Trophoblast cell (in vitro differentiated cells and primary cell): ENCODE measurements around the gene MCM3AP.

Source experiments
- DNase-seq, 2 donors: peaks; one replicate each; pipeline ENCODE4 v3.0.0-alpha.2; 2016
- H2AFZ ChIP-seq: 2 replicates; pipeline ENCODE4 v1.6.1; 2013; ENCODE audit warnings: low read length, moderate library complexity, mild to moderate bottlenecking; ENCODE audit not compliant: insufficient read depth, poor library complexity
- H2AK5ac ChIP-seq: 2 replicates; pipeline ENCODE4 v1.6.1; 2013; ENCODE audit warnings: mild to moderate bottlenecking, low read length
- H2BK120ac ChIP-seq: 2 replicates; pipeline ENCODE4 v1.6.1; 2013; ENCODE audit warnings: low read length, mild to moderate bottlenecking, moderate library complexity; ENCODE audit not compliant: insufficient read depth, poor library complexity
- H2BK12ac ChIP-seq: 2 replicates; pipeline ENCODE4 v1.6.1; 2013; ENCODE audit warnings: mild to moderate bottlenecking, low read length, moderate library complexity
- H2BK5ac ChIP-seq: 2 replicates; pipeline ENCODE4 v1.6.1; 2013; ENCODE audit warnings: low read length, low read depth, moderate library complexity, mild to moderate bottlenecking; ENCODE audit not compliant: poor library complexity
- H3K14ac ChIP-seq: 2 replicates; pipeline ENCODE4 v1.6.1; 2013; ENCODE audit warnings: mild to moderate bottlenecking, low read length
- H3K18ac ChIP-seq: 2 replicates; pipeline ENCODE4 v1.6.1; 2013; ENCODE audit warnings: mild to moderate bottlenecking, low read length
- H3K23ac ChIP-seq: 2 replicates; pipeline ENCODE4 v1.6.1; 2013; ENCODE audit warnings: low read length
- H3K27ac ChIP-seq: 2 replicates; pipeline ENCODE4 v1.5.1; 2013; ENCODE audit warnings: low read depth, mild to moderate bottlenecking, inconsistent platforms, low read length, moderate library complexity
- H3K27me3 ChIP-seq: 2 replicates; pipeline ENCODE4 v1.6.1; 2013; ENCODE audit warnings: inconsistent platforms, mild to moderate bottlenecking, low read length, moderate library complexity; ENCODE audit not compliant: insufficient read depth
- H3K36me3 ChIP-seq, 2 experiments: 1 replicate in 1 of 2; 2 replicates in 1 of 2; pipeline ENCODE4 v1.6.1; 2013; ENCODE audit warnings: low read length in 2 of 2, mild to moderate bottlenecking in 2 of 2, moderate library complexity in 1 of 2; ENCODE audit not compliant: insufficient read depth in 2 of 2, control insufficient read depth in 1 of 2
- H3K4ac ChIP-seq: 2 replicates; pipeline ENCODE4 v1.6.1; 2013; ENCODE audit warnings: low read depth, mild to moderate bottlenecking, low read length, moderate library complexity
- H3K4me1 ChIP-seq, 2 experiments: 1 replicate in 1 of 2; 2 replicates in 1 of 2; pipeline ENCODE4 v1.6.1; 2013; ENCODE audit warnings: low read length in 2 of 2, mild to moderate bottlenecking in 2 of 2, moderate library complexity in 1 of 2; ENCODE audit not compliant: insufficient read depth in 2 of 2, control insufficient read depth in 1 of 2
- H3K4me2 ChIP-seq: 2 replicates; pipeline ENCODE4 v1.6.1; 2013; ENCODE audit warnings: inconsistent platforms, mild to moderate bottlenecking, low read length, moderate library complexity
- H3K4me3 ChIP-seq: 2 replicates; pipeline ENCODE4 v1.5.1; 2013; ENCODE audit warnings: mild to moderate bottlenecking, low read depth, low read length, inconsistent platforms
- H3K79me1 ChIP-seq: one replicate; pipeline ENCODE4 v1.6.1; 2013; ENCODE audit warnings: low read length
- H3K79me2 ChIP-seq: 2 replicates; pipeline ENCODE4 v1.6.1; 2013; ENCODE audit warnings: low read length, mild to moderate bottlenecking; ENCODE audit not compliant: control insufficient read depth, insufficient read depth, poor library complexity
- H3K9ac ChIP-seq: 2 replicates; pipeline ENCODE4 v1.6.1; 2013; ENCODE audit warnings: mild to moderate bottlenecking, low read length
- H3K9me3 ChIP-seq: 2 replicates; pipeline ENCODE4 v1.6.1; 2013; ENCODE audit warnings: low read depth, mild to moderate bottlenecking, control low read depth, inconsistent platforms, low read length; ENCODE audit not compliant: insufficient read depth
- H4K12ac ChIP-seq: 2 replicates; pipeline ENCODE4 v1.6.1; 2013; ENCODE audit warnings: low read depth, mild to moderate bottlenecking, low read length, moderate library complexity
- H4K8ac ChIP-seq: 2 replicates; pipeline ENCODE4 v1.6.1; 2013; ENCODE audit warnings: low read depth, mild to moderate bottlenecking, low read length, moderate library complexity
- H4K91ac ChIP-seq: one replicate; pipeline ENCODE4 v1.6.1; 2013; ENCODE audit warnings: low read depth, mild to moderate bottlenecking, low read length, moderate library complexity
- WGBS: extraction: QIAGEN DNeasy Blood & Tissue Kit; methylation state at CpG from one replicate; pipeline ENCODE4 v1.1.7; 2013; ENCODE audit warnings: missing lambda C conversion rate; ENCODE audit not compliant: insufficient read length, insufficient coverage; ENCODE audit errors: extremely low coverage; 5-methylcytosine and 5-hydroxymethylcytosine counted together

Gene MCM3AP

DNA sequence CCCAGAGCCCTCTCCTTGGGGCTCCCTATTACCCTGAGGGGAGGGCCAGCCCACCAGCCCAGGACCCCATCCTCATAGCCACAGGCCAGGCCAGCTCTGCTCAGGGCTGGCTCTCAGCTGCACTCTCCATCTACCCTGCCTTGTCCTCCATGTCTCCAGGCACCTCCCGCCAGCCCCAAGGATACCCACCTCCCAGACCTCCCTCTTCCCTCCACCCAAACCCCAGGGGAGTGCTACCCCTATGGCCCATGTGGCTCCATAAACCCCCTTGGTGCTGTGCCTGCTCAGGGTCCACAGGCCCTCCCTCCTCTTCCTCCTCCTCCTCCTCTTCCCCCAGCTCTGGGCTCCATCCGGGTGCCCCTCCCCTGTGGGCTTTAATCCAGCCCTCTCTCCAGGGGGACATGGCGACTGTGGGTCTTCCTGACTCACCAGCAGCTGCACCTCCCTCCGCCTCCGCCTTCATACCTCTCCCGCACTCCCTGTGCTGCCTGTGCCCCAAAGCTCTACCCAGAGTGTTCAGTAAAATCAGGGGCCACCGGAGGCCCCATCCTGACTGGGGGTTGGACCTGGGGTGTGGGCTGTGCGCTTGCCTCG is 9.9 kb upstream of the MCM3AP start:
- no peak overlapping the region for H2BK120ac ChIP-seq
- H3K36me3 ChIP-seq = peaks cover 17 to 19% of the 10 kb centered on the region in 2 experiments

DNA sequence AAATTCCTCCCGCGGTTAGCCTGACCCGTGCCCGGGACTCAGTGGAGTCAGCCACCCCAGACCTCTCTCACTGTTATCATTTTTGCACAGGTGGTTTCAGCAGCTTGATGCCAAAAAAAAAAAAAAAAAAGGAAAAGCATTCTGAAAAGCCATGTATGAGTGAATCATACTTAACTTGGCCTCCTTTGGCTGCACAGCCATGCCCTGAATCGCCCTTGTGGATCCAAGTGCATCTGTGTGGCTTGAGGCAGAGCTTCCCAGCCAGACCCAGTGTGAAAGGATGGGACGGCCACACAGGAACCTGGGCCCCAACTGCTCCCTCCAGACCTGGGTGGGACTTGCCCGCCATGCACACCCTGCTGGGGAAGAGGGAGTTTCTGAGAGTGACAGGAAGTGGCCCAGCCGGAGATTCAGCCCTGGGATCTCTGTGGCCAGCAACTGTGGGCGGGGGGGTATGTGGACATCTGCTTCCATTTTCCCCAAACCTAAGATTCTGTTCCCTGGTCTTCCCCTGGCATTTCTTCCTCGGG is 9.3 kb upstream of the MCM3AP start:
- H4K8ac ChIP-seq = peak overlapping the region; percentile 70
- H2AFZ ChIP-seq = peak overlapping the region; percentile 10

More for the DNA sequence above, 9.9 kb upstream of the MCM3AP start:
- peak overlapping the region; percentile 4 for H2AK5ac ChIP-seq
- H3K9ac ChIP-seq = no peak overlapping the region
- H3K18ac ChIP-seq = peak overlapping the region; percentile 29
- H3K27ac ChIP-seq = no peak overlapping the region
- no peak overlapping the region for H3K14ac ChIP-seq
- H3K4me3 ChIP-seq = no peak overlapping the region
- no peak overlapping the region for H3K4me2 ChIP-seq
- DNase-seq = no peak
- H2AFZ ChIP-seq = peak overlapping the region; percentile 70
- no peaks in the 10 kb centered on the region for H3K27me3 ChIP-seq
- peak overlapping the region; percentile 41 for H4K12ac ChIP-seq
- H3K4me1 ChIP-seq = peaks cover 12 to 19% of the 10 kb centered on the region in 2 experiments
- peaks cover 7% of the 10 kb centered on the region for H3K9me3 ChIP-seq
- H3K79me2 ChIP-seq = no peaks in the 10 kb centered on the region
- peak overlapping the region; percentile 35 for H2BK5ac ChIP-seq
- no peak overlapping the region for H4K91ac ChIP-seq
- H2BK12ac ChIP-seq = peak overlapping the region; percentile 27
- WGBS = no CpG with 5 or more reads among the region's 9 CpGs
- no peak overlapping the region for H3K23ac ChIP-seq
- H3K4ac ChIP-seq = no peak overlapping the region
- peaks cover 6% of the 10 kb centered on the region for H3K79me1 ChIP-seq
- H4K8ac ChIP-seq = peak overlapping the region; percentile 70

DNA sequence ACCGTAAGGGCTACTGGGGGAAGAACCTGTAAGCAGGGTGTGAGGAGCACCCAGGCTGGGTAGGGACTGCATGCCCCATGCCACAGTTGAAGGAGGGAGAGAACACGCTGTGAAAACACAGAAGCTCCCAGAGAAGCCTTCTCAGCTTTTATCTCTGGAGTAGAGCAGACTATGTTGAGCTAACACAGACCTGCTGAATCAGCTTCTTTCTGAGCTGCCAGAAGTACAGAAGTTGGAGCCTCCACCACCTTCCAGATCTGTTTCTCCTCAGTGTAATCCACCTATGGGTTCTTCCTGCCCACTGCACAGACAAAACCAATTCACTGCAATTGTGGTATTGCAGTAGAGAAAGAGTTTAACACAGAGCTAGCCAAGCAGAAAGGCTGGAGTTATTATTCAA is 6.2 kb upstream of the MCM3AP start:
- Histone ChIP-seq H2BK12ac (no peak overlapping the region), H3K18ac (no peak overlapping the region), H3K4me3 (no peak overlapping the region), H3K4me2 (no peak overlapping the region), H3K79me2 (no peaks in the 10 kb centered on the region), H3K79me1 (no peaks in the 10 kb centered on the region), H2AFZ (no peak overlapping the region), H2BK120ac (no peak overlapping the region), H3K14ac (no peak overlapping the region), H3K23ac (no peak overlapping the region), H3K36me3 (peaks cover 10 to 11% of the 10 kb centered on the region in 2 experiments), H3K4ac (no peak overlapping the region), H4K91ac (no peak overlapping the region), H3K27ac (no peak overlapping the region), H2AK5ac (no peak overlapping the region), H3K4me1 (peaks cover 6 to 9% of the 10 kb centered on the region in 2 experiments), H3K27me3 (no peaks in the 10 kb centered on the region), H2BK5ac (no peak overlapping the region), H3K9me3 (peaks cover 6% of the 10 kb centered on the region), H4K12ac (no peak overlapping the region), H3K9ac (no peak overlapping the region), H4K8ac (no peak overlapping the region)
- WGBS = no CpG with 5 or more reads among the region's 2 CpGs
- DNase-seq = no peak

More for the DNA sequence above, 9.3 kb upstream of the MCM3AP start:
- peaks cover 6% of the 10 kb centered on the region for H3K79me1 ChIP-seq
- H3K9ac ChIP-seq = no peak overlapping the region
- no CpG with 5 or more reads among the region's 10 CpGs for WGBS
- peaks cover 12 to 19% of the 10 kb centered on the region in 2 experiments for H3K4me1 ChIP-seq
- H3K4me2 ChIP-seq = no peak overlapping the region
- no peak overlapping the region for H4K91ac ChIP-seq
- H4K12ac ChIP-seq = peak overlapping the region; percentile 41
- H3K36me3 ChIP-seq = peaks cover 17 to 18% of the 10 kb centered on the region in 2 experiments
- H2BK5ac ChIP-seq = peak overlapping the region; percentile 35
- no peak overlapping the region for H2BK12ac ChIP-seq
- no peak overlapping the region for H3K14ac ChIP-seq
- H3K9me3 ChIP-seq = peaks cover 8% of the 10 kb centered on the region
- H3K23ac ChIP-seq = no peak overlapping the region
- peak in 1 of 2 donors; percentile 40 for DNase-seq
- H2AK5ac ChIP-seq = peak overlapping the region; percentile 4
- H3K27ac ChIP-seq = no peak overlapping the region
- H2BK120ac ChIP-seq = no peak overlapping the region
- H3K4ac ChIP-seq = no peak overlapping the region
- H3K18ac ChIP-seq = peak overlapping the region; percentile 29
- no peaks in the 10 kb centered on the region for H3K79me2 ChIP-seq
- no peak overlapping the region for H3K4me3 ChIP-seq
- H3K27me3 ChIP-seq = no peaks in the 10 kb centered on the region

DNA sequence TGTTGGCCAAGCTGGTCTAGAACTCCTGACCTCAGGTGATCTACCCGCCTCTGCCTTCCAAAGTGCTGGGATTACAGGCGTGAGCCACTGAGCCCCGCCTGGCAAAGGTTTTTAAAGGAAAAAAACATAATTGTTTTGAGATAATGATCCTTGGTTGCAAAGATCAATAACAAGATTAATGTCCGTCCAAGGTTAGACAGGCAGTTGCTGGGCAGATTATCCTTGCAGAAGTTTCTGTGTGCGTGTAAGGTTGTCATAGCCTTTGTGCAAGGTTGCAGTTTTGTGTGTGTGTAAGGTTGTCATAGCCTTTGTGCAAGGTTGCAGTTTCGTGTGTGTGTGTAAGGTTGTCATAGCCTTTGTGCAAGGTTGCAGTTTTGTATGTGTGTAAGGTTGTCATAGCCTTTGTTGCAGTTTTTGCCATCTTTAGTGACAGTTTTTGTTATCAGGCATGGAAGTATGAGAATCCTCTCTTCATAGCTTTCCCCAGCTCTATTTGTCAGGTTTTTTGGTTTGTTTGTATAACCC is 4.3 kb upstream of the MCM3AP start:
- no peak overlapping the region for H2AFZ ChIP-seq
- H3K4me2 ChIP-seq = no peak overlapping the region
- DNase-seq = no peak
- no peak overlapping the region for H3K4ac ChIP-seq
- H4K8ac ChIP-seq = no peak overlapping the region
- peaks cover 10 to 11% of the 10 kb centered on the region in 2 experiments for H3K36me3 ChIP-seq
- H3K14ac ChIP-seq = no peak overlapping the region
- H2BK120ac ChIP-seq = no peak overlapping the region
- H4K12ac ChIP-seq = no peak overlapping the region
- H3K27me3 ChIP-seq = no peaks in the 10 kb centered on the region
- H4K91ac ChIP-seq = no peak overlapping the region
- H3K4me1 ChIP-seq = peaks cover 4 to 5% of the 10 kb centered on the region in 2 experiments
- no peak overlapping the region for H3K4me3 ChIP-seq
- no peak overlapping the region for H2BK12ac ChIP-seq
- H3K9ac ChIP-seq = peak overlapping the region; percentile 79
- no peak overlapping the region for H3K18ac ChIP-seq
- WGBS = no CpG with 5 or more reads among the region's 6 CpGs
- H3K27ac ChIP-seq = no peak overlapping the region
- H2AK5ac ChIP-seq = no peak overlapping the region
- peaks cover 5% of the 10 kb centered on the region for H3K79me2 ChIP-seq
- peaks cover 6% of the 10 kb centered on the region for H3K9me3 ChIP-seq
- peaks cover 8% of the 10 kb centered on the region for H3K79me1 ChIP-seq
- peak overlapping the region; percentile 38 for H3K23ac ChIP-seq
- no peak overlapping the region for H2BK5ac ChIP-seq
